GM19351 (cell line): Measurements from ENCODE around the gene NOS1AP.

Source experiments
- ATAC-seq: cut with Tn5 transposase; IDR thresholded peaks from one replicate; pipeline ENCODE4 v1.9.1; 2021; ENCODE audit warnings: mild to moderate bottlenecking, moderate library complexity; ENCODE audit not compliant: unreplicated experiment

Gene NOS1AP

DNA sequence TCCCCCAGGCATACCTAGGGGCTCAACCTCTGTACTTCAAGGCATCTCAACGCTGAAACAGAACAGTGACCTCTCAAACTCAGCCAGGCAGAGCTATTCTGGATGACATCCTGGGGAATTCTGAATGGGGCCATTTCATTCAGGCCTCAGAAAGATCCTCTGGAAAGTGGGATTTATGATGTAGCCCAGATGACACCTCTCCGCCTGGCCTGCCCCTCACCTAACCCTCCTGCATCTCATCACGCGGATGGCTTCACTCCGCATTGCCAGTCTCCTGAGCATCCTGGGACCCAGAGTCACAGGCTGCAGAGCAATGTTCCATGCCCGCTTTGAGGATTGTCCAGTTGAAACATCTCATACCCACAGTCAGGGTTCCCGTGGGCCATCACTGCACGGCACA lies 306.0 kb downstream of the NOS1AP start:
- no peak for ATAC-seq

DNA sequence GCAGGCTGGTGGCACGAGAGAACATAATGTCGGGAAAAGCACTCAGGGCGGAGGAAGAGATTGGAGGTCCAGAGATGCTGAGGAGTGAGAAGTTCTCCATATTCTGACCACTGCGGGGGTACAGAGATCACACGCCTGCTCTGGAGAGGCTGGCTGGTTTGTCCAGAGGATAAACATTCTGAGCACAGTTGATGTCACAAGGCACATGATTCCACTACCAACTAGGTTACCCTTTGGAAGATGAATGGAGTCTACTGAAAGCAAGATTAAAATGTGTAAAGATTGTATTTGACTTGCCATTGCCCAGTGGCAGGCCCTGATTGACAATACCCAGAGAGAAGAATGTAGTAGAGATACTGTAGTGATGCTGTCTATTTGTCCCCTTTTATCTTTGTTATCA lies 307.2 kb downstream of the NOS1AP start, which contains the start of gene SPATA46:
Gene SPATA46 (minus strand): TSS at position 164 of the 400 bp plus-strand sequence. CDS start 64 bp downstream, at position 100.
- no peak for ATAC-seq

GRCh38 chr1:162380061-162380846 lies 310.8 kb downstream of the NOS1AP start:
- ATAC-seq = no peak

GRCh38 chr1:162381383-162381782 lies 311.9 kb downstream of the NOS1AP start, which contains the start of gene C1orf226:
Gene C1orf226 (plus strand): TSS chr1:162381728. CDS start chr1:162381902, 174 bp downstream.
- ATAC-seq = no peak

- no peak for ATAC-seq
Measured at GRCh38 chr1:162381941-162382750, 312.7 kb downstream of the NOS1AP start.

DNA sequence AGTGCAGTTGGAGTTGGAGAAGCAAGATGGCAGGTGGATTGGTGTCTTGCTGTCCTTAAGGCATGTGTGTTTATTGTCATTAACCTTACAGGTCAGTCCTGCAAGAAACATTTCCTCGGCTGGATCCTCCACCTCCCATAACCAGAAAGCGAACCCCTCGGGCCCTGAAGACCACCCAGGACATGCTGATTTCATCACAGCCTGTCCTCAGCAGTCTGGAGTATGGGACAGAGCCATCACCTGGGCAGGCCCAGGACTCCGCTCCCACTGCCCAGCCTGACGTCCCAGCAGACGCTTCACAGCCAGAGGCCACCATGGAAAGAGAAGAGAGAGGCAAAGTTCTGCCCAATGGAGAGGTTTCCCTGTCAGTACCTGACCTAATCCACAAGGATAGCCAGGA lies 313.6 kb downstream of the NOS1AP start:
- ATAC-seq = no peak

GRCh38 chr1:162383516-162383915 lies 314.0 kb downstream of the NOS1AP start:
- no peak for ATAC-seq

GRCh38 chr1:162384116-162384515 lies 314.6 kb downstream of the NOS1AP start:
- ATAC-seq = no peak

- no peak for ATAC-seq
Measured at GRCh38 chr1:162384601-162385279, 315.2 kb downstream of the NOS1AP start.

DNA sequence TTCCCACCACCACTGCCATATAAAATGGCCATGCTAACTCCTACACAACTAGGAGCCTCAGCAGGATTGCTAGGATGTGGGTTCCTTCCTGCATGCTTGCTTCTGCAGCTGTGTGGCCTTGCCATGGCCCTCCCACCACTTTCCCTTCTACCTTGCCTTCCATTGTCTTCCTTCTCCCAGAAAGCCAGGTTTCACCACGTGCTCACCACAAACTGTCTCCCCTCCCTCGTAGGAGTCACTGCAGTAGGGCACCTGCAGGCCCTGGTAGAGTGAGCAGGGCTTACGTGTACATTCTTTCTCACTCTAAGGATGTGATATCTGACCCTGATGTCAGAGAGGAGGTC lies 315.8 kb downstream of the NOS1AP start:
- no peak for ATAC-seq

- no peak for ATAC-seq
Measured at GRCh38 chr1:162385702-162386101, 316.2 kb downstream of the NOS1AP start.

DNA sequence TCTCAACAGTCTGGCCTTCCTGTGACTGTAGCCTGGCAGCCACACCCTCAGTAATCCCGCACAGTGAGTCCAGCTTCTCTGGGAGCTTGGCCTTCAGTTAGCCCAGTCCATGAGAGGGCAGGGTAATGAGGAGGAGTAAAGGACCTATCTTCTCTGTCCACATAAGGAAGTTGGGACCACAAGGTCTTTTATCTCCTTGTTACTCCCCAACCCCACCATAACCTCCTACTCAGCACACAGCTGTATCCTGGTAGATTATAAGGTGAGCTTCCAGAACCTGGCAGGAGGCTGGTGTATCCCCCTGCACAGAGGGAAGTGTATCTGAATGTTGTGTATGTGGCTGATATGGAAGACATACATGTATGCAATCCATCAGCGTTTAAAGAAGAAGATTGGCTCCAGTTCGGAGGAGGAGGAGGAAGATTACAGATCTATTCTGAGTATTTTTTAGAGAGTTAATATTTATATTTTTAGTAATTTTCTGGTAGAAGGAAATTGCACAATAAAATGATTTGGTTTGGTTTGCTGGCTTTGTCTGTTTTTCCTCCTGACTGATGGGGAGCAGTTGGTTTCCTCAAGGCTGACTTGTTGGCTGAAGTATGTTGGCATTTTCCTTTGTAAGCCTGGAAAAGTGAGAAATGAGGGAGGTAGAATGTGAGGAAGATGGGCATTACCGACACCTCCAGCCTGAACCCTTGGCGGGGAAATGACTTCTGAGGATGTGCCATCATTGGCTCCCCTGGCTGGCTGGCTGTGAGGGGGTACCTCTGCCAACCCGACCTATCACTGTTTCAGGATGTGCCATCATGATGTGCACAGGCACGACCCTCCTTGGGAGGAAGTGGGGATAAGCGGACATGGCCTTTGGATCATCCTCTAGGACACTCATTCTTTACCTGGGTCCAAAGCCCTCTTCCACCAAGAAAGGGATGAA lies 317.1 kb downstream of the NOS1AP start:
- ATAC-seq = no peak

DNA sequence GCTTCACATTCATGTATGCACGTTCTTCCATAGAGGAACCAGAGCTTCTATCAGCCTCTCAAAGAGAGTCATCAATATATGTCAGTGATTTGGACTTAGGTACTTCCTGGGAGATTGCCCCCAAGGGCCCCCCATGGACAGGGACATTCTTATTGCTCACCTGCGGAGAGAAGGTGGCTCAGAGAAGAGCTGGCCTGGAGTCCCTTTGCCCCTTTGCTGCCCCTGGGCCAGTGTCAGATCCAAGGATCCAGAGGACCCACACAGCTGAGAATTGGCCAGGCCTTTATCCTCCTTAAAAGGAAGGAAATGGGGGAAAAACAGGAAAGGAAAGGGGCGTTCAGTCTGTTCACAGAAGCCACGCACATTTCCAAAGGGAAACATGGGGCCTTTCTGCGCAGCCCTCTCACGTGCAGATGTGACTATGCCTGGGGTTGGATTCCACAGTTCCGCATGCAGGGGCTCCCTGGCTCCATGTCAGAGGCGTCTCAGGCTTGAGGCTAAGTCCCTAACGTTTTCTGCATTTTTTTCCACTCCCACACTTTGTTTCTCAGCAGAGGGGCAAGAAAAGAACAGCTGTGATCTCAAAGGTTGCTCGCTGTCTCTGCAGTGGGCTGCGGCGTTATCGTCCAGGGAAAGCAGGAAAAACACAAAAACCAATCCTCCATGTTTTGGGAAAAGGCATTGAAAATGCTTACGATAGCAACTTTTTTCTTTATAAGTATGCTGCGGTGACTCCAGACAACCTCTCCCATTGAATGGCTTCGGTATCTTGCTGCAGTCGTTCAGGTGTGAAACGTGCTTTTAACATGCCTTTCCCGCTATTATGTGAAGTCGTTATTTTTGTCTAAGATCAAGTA lies 318.0 kb downstream of the NOS1AP start:
- ATAC-seq = no peak

GRCh38 chr1:162388083-162388594 lies 318.6 kb downstream of the NOS1AP start:
- ATAC-seq = no peak

DNA sequence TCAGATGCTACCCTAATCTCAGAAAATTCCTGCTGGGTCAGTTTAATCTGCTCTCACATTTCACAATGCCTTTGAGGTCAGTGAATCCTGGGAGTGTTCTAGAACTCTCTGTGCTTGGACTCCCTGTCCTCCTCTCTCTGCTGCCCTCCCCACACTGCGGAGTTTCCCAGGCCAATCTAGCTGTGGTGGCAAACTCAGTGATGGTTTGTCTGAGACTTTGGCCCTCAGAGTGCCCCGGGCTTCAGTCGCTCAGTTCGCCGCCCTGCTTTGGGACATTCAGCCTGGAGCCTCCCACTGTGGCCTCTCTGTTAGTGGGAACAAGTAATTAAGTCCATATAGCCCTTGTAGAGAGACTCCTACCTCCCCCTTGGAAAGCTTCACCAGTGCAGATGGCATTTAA lies 319.1 kb downstream of the NOS1AP start:
- ATAC-seq = no peak

DNA sequence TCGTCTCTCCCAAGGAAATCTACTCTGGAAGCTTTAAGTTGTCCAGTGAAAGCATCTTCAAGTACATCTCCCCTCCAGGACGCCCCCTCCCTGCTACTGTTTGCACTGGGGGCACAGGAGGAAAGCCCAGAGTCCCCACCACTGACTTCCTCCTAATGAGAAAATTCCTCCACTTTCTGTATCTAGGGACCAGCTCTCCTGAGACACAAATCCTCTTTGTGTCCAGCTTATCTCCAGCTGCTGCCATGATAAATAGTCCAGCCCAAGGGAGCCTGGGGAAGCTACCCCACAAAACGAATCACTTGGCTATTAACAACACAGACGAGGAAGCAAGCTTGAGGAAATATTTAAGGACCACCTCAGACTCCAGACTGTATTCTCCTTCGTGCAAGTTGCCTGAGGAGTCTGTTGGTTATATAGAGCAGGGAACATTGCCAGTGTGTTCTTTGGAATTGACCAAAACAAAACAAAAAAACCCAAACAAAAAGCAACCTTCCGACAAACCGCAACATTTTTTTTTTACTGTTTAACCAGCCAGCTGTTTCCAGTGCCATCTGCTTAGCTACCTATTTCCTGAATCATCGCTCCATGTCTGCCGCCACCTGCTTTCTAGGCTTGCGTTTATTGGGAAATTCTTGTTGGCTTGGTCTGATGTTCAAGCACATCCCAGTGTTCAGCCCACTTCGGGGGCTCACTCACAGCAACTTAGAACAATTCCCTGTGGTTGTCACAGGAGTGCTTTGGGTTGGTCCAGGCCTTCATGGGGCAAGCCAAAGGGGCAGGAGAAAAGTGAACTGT lies 319.7 kb downstream of the NOS1AP start:
- no peak for ATAC-seq

- no peak for ATAC-seq
Measured at GRCh38 chr1:162389971-162390370, 320.5 kb downstream of the NOS1AP start.

DNA sequence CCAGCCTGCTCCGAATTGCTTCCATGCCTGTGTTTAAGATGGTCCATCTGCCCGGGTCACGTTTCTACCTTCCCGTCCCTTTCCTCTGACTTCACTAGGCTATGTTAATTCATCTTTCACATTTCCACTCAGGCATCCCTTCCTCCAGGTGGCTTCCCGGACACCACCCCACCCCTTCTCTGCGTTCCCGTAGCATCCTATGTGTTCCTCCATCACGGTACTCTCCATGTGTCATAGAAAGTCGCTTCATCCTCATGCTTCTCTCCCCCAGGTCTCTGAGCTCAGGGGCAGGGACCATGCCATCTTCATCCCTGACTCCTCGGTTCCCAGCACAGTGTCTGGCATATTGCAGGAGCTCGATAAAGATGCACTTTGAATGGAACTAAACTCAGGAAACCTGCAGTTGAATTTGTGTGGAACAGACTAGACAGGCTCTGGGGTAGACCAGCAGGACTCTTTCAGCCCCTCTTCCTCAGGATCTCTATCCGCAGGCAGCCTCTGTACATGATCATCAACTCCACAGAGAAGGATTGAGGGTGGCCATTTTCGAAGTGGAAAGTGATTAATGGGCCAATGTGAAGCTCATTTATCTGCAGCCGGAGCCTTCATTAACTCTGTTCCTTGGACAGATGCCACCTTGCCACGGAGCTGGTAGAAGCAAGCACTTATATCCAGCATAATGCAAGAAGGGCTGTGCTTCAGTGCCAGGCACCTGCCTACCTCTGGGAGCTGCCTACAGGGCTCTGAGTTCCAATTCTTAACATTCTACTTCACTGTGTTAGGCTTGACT lies 321.1 kb downstream of the NOS1AP start:
- ATAC-seq = no peak
